Ovary (tissue), 3 donors: ENCODE measurements around the gene TMBIM4.

Experiments
- EP300 ChIP-seq: sonication (generic); formaldehyde crosslinking; IDR thresholded peaks from one replicate; pipeline ENCODE4 v1.6.1; 2017; ENCODE audit warnings: antibody characterized with exemption
- POLR2A ChIP-seq: fragments of 450-650 bp; IDR thresholded peaks from one replicate; pipeline ENCODE4 v1.6.1; 2017; ENCODE audit warnings: antibody characterized with exemption, mild to moderate bottlenecking, moderate library complexity
- TF ChIP-seq, protein P1 (sequence below), 3 donors: fragments of 450-650 bp in 2 of 3; fragments of 200-600 bp in 1 of 3; IDR thresholded peaks; one replicate each; pipeline versions ENCODE4 v1.5.1 to v1.8.0; 2016 to 2022; ENCODE audit warnings: antibody characterized with exemption in 3 of 3, mild to moderate bottlenecking in 1 of 3
- donor health status: DM: no; HTN: no; CAD: no.

DNA sequence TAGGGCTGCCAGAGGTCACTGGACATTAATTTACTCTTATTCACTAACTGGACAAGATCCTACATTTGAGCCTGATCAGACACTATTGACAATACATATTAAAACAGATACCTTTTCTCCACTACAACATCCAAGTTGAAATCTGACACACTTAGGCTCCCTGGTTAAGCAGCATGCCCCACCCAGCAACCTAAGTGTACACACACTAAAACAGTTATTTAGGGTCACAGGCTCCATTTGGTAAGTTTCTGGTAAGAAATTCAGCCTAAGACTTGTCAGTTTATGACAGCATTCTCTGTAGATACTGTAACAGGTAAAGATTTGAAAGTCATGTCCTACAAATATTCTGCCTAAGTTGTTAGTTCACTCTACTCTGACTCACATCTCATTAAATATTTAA is 27.0 kb downstream of the TMBIM4 start:
- no peak for TF ChIP-seq POLR2A
- TF ChIP-seq, protein P1, sequence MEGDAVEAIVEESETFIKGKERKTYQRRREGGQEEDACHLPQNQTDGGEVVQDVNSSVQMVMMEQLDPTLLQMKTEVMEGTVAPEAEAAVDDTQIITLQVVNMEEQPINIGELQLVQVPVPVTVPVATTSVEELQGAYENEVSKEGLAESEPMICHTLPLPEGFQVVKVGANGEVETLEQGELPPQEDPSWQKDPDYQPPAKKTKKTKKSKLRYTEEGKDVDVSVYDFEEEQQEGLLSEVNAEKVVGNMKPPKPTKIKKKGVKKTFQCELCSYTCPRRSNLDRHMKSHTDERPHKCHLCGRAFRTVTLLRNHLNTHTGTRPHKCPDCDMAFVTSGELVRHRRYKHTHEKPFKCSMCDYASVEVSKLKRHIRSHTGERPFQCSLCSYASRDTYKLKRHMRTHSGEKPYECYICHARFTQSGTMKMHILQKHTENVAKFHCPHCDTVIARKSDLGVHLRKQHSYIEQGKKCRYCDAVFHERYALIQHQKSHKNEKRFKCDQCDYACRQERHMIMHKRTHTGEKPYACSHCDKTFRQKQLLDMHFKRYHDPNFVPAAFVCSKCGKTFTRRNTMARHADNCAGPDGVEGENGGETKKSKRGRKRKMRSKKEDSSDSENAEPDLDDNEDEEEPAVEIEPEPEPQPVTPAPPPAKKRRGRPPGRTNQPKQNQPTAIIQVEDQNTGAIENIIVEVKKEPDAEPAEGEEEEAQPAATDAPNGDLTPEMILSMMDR (IDR thresholded peaks at IDR 0.05), result no peak
- no peak for TF ChIP-seq EP300
